H1 (cell line): ENCODE measurements around the gene PHC2. TPM values are rescaled to one million over a fixed set of nuclear protein-coding genes. Genes with fewer than 3 reads are reported as not detected.

Source experiments
- CTCF ChIA-PET: fragments of 300-600 bp; sonication (Branson Sonifier 250); formaldehyde crosslinking; loops from one replicate; lab custom pipeline; 2021; ENCODE audit not compliant: partially characterized antibody; lab: Charles Lee
- POLR2A ChIA-PET: fragments of 300-600 bp; sonication (Branson Sonifier 250); formaldehyde crosslinking; loops from one replicate; lab custom pipeline; 2021; ENCODE audit warnings: inconsistent platforms; ENCODE audit not compliant: partially characterized antibody; lab: Charles Lee
- DNase-seq, 2 experiments: peaks; one replicate each; pipeline versions ENCODE4 v3.0.0 to v3.0.0-alpha.2; 2010 to 2022; ENCODE audit warnings: low spot score in 2 of 2, low read depth in 1 of 2, mixed read lengths in 1 of 2
- FAIRE-seq: peaks from 2 replicates; lab custom pipeline; 2011; peaks lifted over from hg19 to GRCh38; lab: Jason Lieb, UNC
- H2AFZ ChIP-seq: 2 replicates; pipeline ENCODE4 v1.8.1; 2012; ENCODE audit warnings: low read length, inconsistent platforms
- H2AK5ac ChIP-seq: 2 replicates; pipeline ENCODE4 v1.6.1; 2013; ENCODE audit warnings: low read depth, low read length
- H2BK120ac ChIP-seq: replicated peaks from 2 replicates; pipeline ENCODE3; 2013; ENCODE audit warnings: low read depth, low read length, inconsistent platforms
- H2BK12ac ChIP-seq: 2 replicates; pipeline ENCODE4 v1.6.1; 2013; ENCODE audit warnings: low read depth, low read length
- H2BK15ac ChIP-seq: 2 replicates; pipeline ENCODE4 v1.6.1; 2013; ENCODE audit warnings: low read length
- H2BK20ac ChIP-seq: 2 replicates; pipeline ENCODE4 v1.6.1; 2013; ENCODE audit warnings: low read length
- H2BK5ac ChIP-seq: 2 replicates; pipeline ENCODE4 v1.6.1; 2013; ENCODE audit warnings: low read depth, low read length
- H3K14ac ChIP-seq: 2 replicates; pipeline ENCODE4 v1.6.1; 2013; ENCODE audit warnings: inconsistent platforms; ENCODE audit not compliant: insufficient read length
- H3K18ac ChIP-seq: 2 replicates; pipeline ENCODE4 v1.6.1; 2013; ENCODE audit warnings: low read length; ENCODE audit errors: extremely low read depth
- H3K23ac ChIP-seq: 2 replicates; pipeline ENCODE4 v1.6.1; 2013; ENCODE audit warnings: inconsistent platforms; ENCODE audit not compliant: insufficient read length
- H3K23me2 ChIP-seq: 2 replicates; pipeline ENCODE4 v1.6.1; 2013; ENCODE audit warnings: low read depth, low read length
- H3K27ac ChIP-seq: 2 replicates; pipeline ENCODE4 v1.6.1; 2011; ENCODE audit warnings: low read depth, low read length, inconsistent platforms
- H3K27me3 ChIP-seq, 4 experiments: replicated peaks in 1 of 4; 1 replicate in 1 of 4; 2 replicates in 3 of 4; pipeline versions ENCODE4 v1.6.1 to v1.8.1; 2011 to 2013; ENCODE audit warnings: low read length in 3 of 4, mild to moderate bottlenecking in 3 of 4, inconsistent platforms in 2 of 4, mixed read lengths in 2 of 4, moderate library complexity in 1 of 4; ENCODE audit not compliant: control insufficient read depth in 3 of 4, insufficient read depth in 3 of 4; ENCODE audit errors: extremely low read depth in 1 of 4
- H3K36me3 ChIP-seq, 4 experiments: 2 replicates each; pipeline versions ENCODE4 v1.6.1 to v1.8.1; 2011 to 2013; ENCODE audit warnings: mild to moderate bottlenecking in 4 of 4, low read length in 3 of 4, moderate library complexity in 2 of 4, control low read depth in 1 of 4, inconsistent platforms in 1 of 4; ENCODE audit not compliant: insufficient read depth in 4 of 4, control insufficient read depth in 2 of 4
- H3K4ac ChIP-seq: replicated peaks from 2 replicates; pipeline ENCODE3; 2013; ENCODE audit warnings: low read length, low read depth, mixed read lengths, inconsistent platforms; ENCODE audit not compliant: insufficient read length
- H3K4me1 ChIP-seq, 4 experiments: replicated peaks in 1 of 4; 1 replicate in 1 of 4; 2 replicates in 3 of 4; pipeline versions ENCODE4 v1.6.1 to v1.8.1; 2011 to 2013; ENCODE audit warnings: low read length in 3 of 4, inconsistent platforms in 2 of 4, mixed read lengths in 1 of 4; ENCODE audit not compliant: insufficient read depth in 4 of 4, control insufficient read depth in 3 of 4
- H3K4me2 ChIP-seq, 2 experiments: 2 replicates each; pipeline versions ENCODE4 v1.6.1 to v1.8.1; 2011 to 2013; ENCODE audit warnings: low read depth in 2 of 2, low read length in 2 of 2, control low read depth in 1 of 2, inconsistent platforms in 1 of 2, mild to moderate bottlenecking in 1 of 2; ENCODE audit not compliant: insufficient read depth in 1 of 2
- H3K4me3 ChIP-seq, 4 experiments: fragments of 200-600, 300-600 bp in 1 of 4; sonication (generic), shearing (Covaris generic), sonication (Bioruptor Twin) in 1 of 4; 2 replicates each; pipeline versions ENCODE4 v1.5.1 to v1.8.1; 2011 to 2016; ENCODE audit warnings: low read length in 4 of 4, low read depth in 3 of 4, control low read depth in 2 of 4, inconsistent platforms in 2 of 4, mild to moderate bottlenecking in 2 of 4, mixed read lengths in 1 of 4, moderate library complexity in 1 of 4; ENCODE audit not compliant: insufficient read depth in 2 of 4; ENCODE audit errors: extremely low read depth in 1 of 4
- H3K56ac ChIP-seq: replicated peaks from 2 replicates; pipeline ENCODE3; 2013; ENCODE audit warnings: low read depth, mild to moderate bottlenecking, mixed read lengths, low read length, inconsistent platforms; ENCODE audit not compliant: insufficient read length
- H3K79me1 ChIP-seq: 2 replicates; pipeline ENCODE4 v1.6.1; 2013; ENCODE audit warnings: low read depth, low read length, control low read depth
- H3K79me2 ChIP-seq, 2 experiments: 2 replicates each; pipeline versions ENCODE4 v1.6.1 to v1.8.1; 2012 to 2013; ENCODE audit warnings: low read length in 2 of 2, mild to moderate bottlenecking in 2 of 2, inconsistent platforms in 1 of 2; ENCODE audit not compliant: insufficient read depth in 2 of 2, control insufficient read depth in 1 of 2
- H3K9ac ChIP-seq, 4 experiments: replicated peaks in 1 of 4; 1 replicate in 1 of 4; 2 replicates in 3 of 4; pipeline versions ENCODE4 v1.6.1 to v1.8.1; 2011 to 2013; ENCODE audit warnings: low read depth in 3 of 4, low read length in 3 of 4, control low read depth in 2 of 4, mild to moderate bottlenecking in 2 of 4, moderate library complexity in 2 of 4, inconsistent platforms in 1 of 4; ENCODE audit errors: extremely low read depth in 1 of 4
- H3K9me3 ChIP-seq, 2 experiments: 2 replicates each; pipeline versions ENCODE4 v1.6.1 to v1.8.1; 2012 to 2013; ENCODE audit warnings: mild to moderate bottlenecking in 2 of 2, moderate library complexity in 2 of 2, control low read depth in 1 of 2, inconsistent platforms in 1 of 2, low read depth in 1 of 2, low read length in 1 of 2, mixed read lengths in 1 of 2; ENCODE audit not compliant: insufficient read depth in 2 of 2
- H4K20me1 ChIP-seq, 2 experiments: replicated peaks in 1 of 2; 2 replicates each; pipeline versions ENCODE3 to v1.8.1; 2011 to 2013; ENCODE audit warnings: inconsistent platforms in 2 of 2, low read length in 2 of 2, mild to moderate bottlenecking in 1 of 2; ENCODE audit not compliant: insufficient read depth in 2 of 2, control insufficient read depth in 1 of 2
- H4K5ac ChIP-seq: 2 replicates; pipeline ENCODE4 v1.6.1; 2013; ENCODE audit warnings: low read length, low read depth, mixed read lengths, inconsistent platforms; ENCODE audit not compliant: insufficient read length
- H4K8ac ChIP-seq: 2 replicates; pipeline ENCODE4 v1.8.0; 2013; ENCODE audit warnings: mild to moderate bottlenecking, moderate library complexity, low read length, inconsistent platforms; ENCODE audit not compliant: insufficient read depth; ENCODE audit errors: extremely low read depth
- H4K91ac ChIP-seq: replicated peaks from 2 replicates; pipeline ENCODE3; 2013; ENCODE audit warnings: low read length, mixed read lengths, inconsistent platforms; ENCODE audit not compliant: insufficient read length
- CBX5 ChIP-seq: fragments of 300-800, 300-1000 bp; sonication (generic); IDR thresholded peaks from 2 replicates; pipeline ENCODE4 v1.7.1; 2016; ENCODE audit warnings: antibody characterized with exemption, low read length, low read depth
- CHD2 ChIP-seq: IDR thresholded peaks from 2 replicates; pipeline ENCODE4 v1.6.1; 2012; ENCODE audit warnings: low read length, improper control_type of control experiment
- CREB1 ChIP-seq: IDR thresholded peaks from 2 replicates; pipeline ENCODE4 v1.6.1; 2012; ENCODE audit warnings: inconsistent platforms
- EGR1 ChIP-seq: IDR thresholded peaks from 2 replicates; pipeline ENCODE4 v1.6.1; 2011; ENCODE audit warnings: low read depth, low read length, borderline replicate concordance
- GTF2F1 ChIP-seq: IDR thresholded peaks from 2 replicates; pipeline ENCODE4 v1.6.1; 2012; ENCODE audit warnings: low read depth, low read length, improper control_type of control experiment, borderline replicate concordance
- JUND ChIP-seq: IDR thresholded peaks from 2 replicates; pipeline ENCODE4 v1.6.1; 2011; ENCODE audit warnings: mild to moderate bottlenecking, improper control_type of control experiment, low read length
- KDM4A ChIP-seq: IDR thresholded peaks from one replicate; pipeline ENCODE4 v1.7.1; 2012; ENCODE audit warnings: low read depth, mild to moderate bottlenecking, moderate library complexity, low read length, inconsistent platforms; ENCODE audit not compliant: severe bottlenecking
- MAFK ChIP-seq: IDR thresholded peaks from 2 replicates; pipeline ENCODE4 v1.6.1; 2012; ENCODE audit warnings: low read depth, mild to moderate bottlenecking, improper control_type of control experiment, low read length
- RAD21 ChIP-seq, 2 experiments: IDR thresholded peaks in 1 of 2; conservative IDR thresholded peaks in 1 of 2; 2 replicates each; pipeline ENCODE4 v1.6.1; 2011; ENCODE audit warnings: low read depth in 2 of 2, low read length in 2 of 2, improper control_type of control experiment in 1 of 2, inconsistent platforms in 1 of 2, mild to moderate bottlenecking in 1 of 2, moderate library complexity in 1 of 2
- SAP30 ChIP-seq: fragments of 300-600 bp; sonication (generic); IDR thresholded peaks from 2 replicates; pipeline ENCODE4 v1.7.1; 2012; ENCODE audit warnings: low read length, moderate library complexity, mild to moderate bottlenecking, inconsistent platforms; ENCODE audit not compliant: insufficient read depth, insufficient replicate concordance
- SIX5 ChIP-seq: IDR thresholded peaks from 2 replicates; pipeline ENCODE4 v1.6.1; 2011; ENCODE audit warnings: mild to moderate bottlenecking, low read depth, low read length
- SP4 ChIP-seq: IDR thresholded peaks from 2 replicates; pipeline ENCODE4 v1.6.1; 2012; ENCODE audit warnings: low read length, inconsistent platforms
- TAF7 ChIP-seq: optimal IDR thresholded peaks from 2 replicates; pipeline ENCODE3; 2011; ENCODE audit warnings: low read depth, mild to moderate bottlenecking, inconsistent platforms, low read length, moderate library complexity, borderline replicate concordance
- TEAD4 ChIP-seq: IDR thresholded peaks from 2 replicates; pipeline ENCODE4 v1.6.1; 2012; ENCODE audit warnings: low read depth, low read length, inconsistent platforms, mixed read lengths
- ZNF274 ChIP-seq: IDR thresholded peaks from 2 replicates; pipeline ENCODE4 v1.7.0; 2012; ENCODE audit warnings: low read length, borderline replicate concordance; ENCODE audit errors: extremely low read depth
- WGBS, 2 experiments: shearing (Covaris generic) in 1 of 2; methylation state at CpG; one replicate each; pipeline versions ENCODE4 v1.1.6 to v1.1.7; 2013 to 2015; ENCODE audit warnings: low lambda C conversion rate in 2 of 2, mixed read lengths in 2 of 2, inconsistent platforms in 1 of 2, low coverage in 1 of 2, missing lambda C conversion rate in 1 of 2; ENCODE audit not compliant: insufficient replicate concordance in 2 of 2, insufficient coverage in 1 of 2, insufficient read length in 1 of 2; ENCODE audit errors: extremely low coverage in 1 of 2, missing lambda C conversion rate in 1 of 2; 5-methylcytosine and 5-hydroxymethylcytosine counted together
- polyA plus RNA-seq, 7 experiments: library from polyadenylated mRNA; depleted of rRNA in 3 of 7; stranded (reverse) in 5 of 7; unstranded in 2 of 7; fragments of >200 nt in 5 of 7; fragments of 200-250 nt in 2 of 7; gene quantifications; 1 replicate in 5 of 7; 2 replicates in 1 of 7; 4 replicates in 1 of 7; pipeline versions ENCODE4 v1.2.1 to v1.2.3, GENCODE V29; 2011 to 2013; ENCODE audit warnings: missing spikeins in 2 of 7, mixed read lengths in 2 of 7
- total RNA-seq: library from RNA; stranded (reverse); fragmentation: NEBNext Ultra II Directional; extraction: Animal tissue kit (Norgen Biotek cat#: 25700); gene quantifications from 2 replicates; pipeline ENCODE4 v1.2.1, GENCODE V29; 2021

Gene PHC2
- total and polyA plus RNA-seq, 2 of the 8 experiments (the other 6 are each of a cell fraction or from before 2014, with no cell fraction given): 5.6 to 14.2 TPM

- H3K27ac ChIP-seq: no peak overlapping the region
- H3K56ac ChIP-seq: no peak overlapping the region
- no peak overlapping the region for H2BK12ac ChIP-seq
- WGBS, 2 experiments: 97% methylated on average over 2 of the region's 2 CpGs; no CpG with 5 or more reads in 1 of the 2 experiments
- DNase-seq (no peak), FAIRE-seq (no peak)
- no peak overlapping the region for H3K23ac ChIP-seq
- H3K4ac ChIP-seq: no peak overlapping the region
- H4K8ac ChIP-seq: no peak overlapping the region
- no peaks in the 10 kb centered on the region for H3K27me3 ChIP-seq
- no peak overlapping the region for H2BK120ac ChIP-seq
- no peak overlapping the region for H3K14ac ChIP-seq
- no peaks in the 10 kb centered on the region for H3K79me1 ChIP-seq
- no peaks in the 10 kb centered on the region for H3K23me2 ChIP-seq
- H2BK20ac ChIP-seq: no peak overlapping the region
- H2BK15ac ChIP-seq: no peak overlapping the region
- H2AK5ac ChIP-seq: no peak overlapping the region
- H3K18ac ChIP-seq: no peak overlapping the region
- H3K4me1 ChIP-seq: no peaks in the 10 kb centered on the region
- H4K91ac ChIP-seq: no peak overlapping the region
- POLR2A ChIA-PET: no interaction called here
- no peak overlapping the region for H3K4me2 ChIP-seq
- no peak overlapping the region for H4K5ac ChIP-seq
- no peak overlapping the region for H2BK5ac ChIP-seq
- peaks cover 0 to 2% of the 10 kb centered on the region in 2 experiments for H4K20me1 ChIP-seq
- H3K4me3 ChIP-seq: no peak overlapping the region
- no peaks in the 10 kb centered on the region for H3K9me3 ChIP-seq
- CTCF ChIA-PET: interaction anchor here (1.1 kb wide), 1 partner anchor 35 kb away, joined by 3 read pairs; no protein-coding TSS in a partner anchor
- no peak overlapping the region for H2AFZ ChIP-seq
- H3K36me3 ChIP-seq: no peaks in the 10 kb centered on the region
- no peak overlapping the region for H3K9ac ChIP-seq
- no peaks in the 10 kb centered on the region for H3K79me2 ChIP-seq
- no peak for TF ChIP-seq RAD21 (IDR thresholded peaks at IDR 0.05 in 1 of 2, conservative IDR thresholded peaks at IDR 0.05 in 1 of 2; ENCODE audit: low read depth in 2 of 2, low read length in 2 of 2)
- TF ChIP-seq JUND: no peak
- TF ChIP-seq SP4: no peak
- no peak for TF ChIP-seq CHD2
- TF ChIP-seq CREB1: no peak
- TF ChIP-seq MAFK: no peak
- no peak for TF ChIP-seq EGR1
- TF ChIP-seq GTF2F1: no peak
- TF ChIP-seq ZNF274: no peak
- TF ChIP-seq TAF7: no peak
- TF ChIP-seq SIX5: no peak
- no peak for TF ChIP-seq CBX5
- TF ChIP-seq TEAD4: no peak
- TF ChIP-seq SAP30: no peak
- TF ChIP-seq KDM4A: no peak
Measured at GRCh38 chr1:33316601-33317000, 114.3 kb downstream of the PHC2 start.
